GM21825 (cell line): ENCODE results near the gene PXDC1.
"Not testable (repeated sequence)": the region's sequence is repeated elsewhere in the genome, so short reads cannot be mapped to it uniquely, and the experiment has no call there.

ENCODE experiments used
- ATAC-seq: cut with Tn5 transposase; IDR thresholded peaks from one replicate; pipeline ENCODE4 v1.9.1; 2021; ENCODE audit warnings: mild to moderate bottlenecking, moderate library complexity; ENCODE audit not compliant: unreplicated experiment

Gene PXDC1

GRCh38 chr6:3737149-3737830 lies 14.2 kb downstream of the PXDC1 start:
- no peak for ATAC-seq

GRCh38 chr6:3735029-3735605 lies 16.4 kb downstream of the PXDC1 start:
- ATAC-seq = no peak

GRCh38 chr6:3734023-3734422 lies 17.5 kb downstream of the PXDC1 start:
- no peak for ATAC-seq

- ATAC-seq = no peak
Observed at GRCh38 chr6:3733321-3733925, 18.1 kb downstream of the PXDC1 start.

GRCh38 chr6:3732345-3733141 lies 19.0 kb downstream of the PXDC1 start:
- ATAC-seq = no peak

- ATAC-seq = no peak
Observed at GRCh38 chr6:3731700-3732099, 19.8 kb downstream of the PXDC1 start.

GRCh38 chr6:3729603-3730344 lies 21.7 kb downstream of the PXDC1 start:
- ATAC-seq = no peak

- ATAC-seq = no peak
Observed at GRCh38 chr6:3727593-3728108, 23.9 kb downstream of the PXDC1 start.

GRCh38 chr6:3727036-3727435 lies 24.5 kb downstream of the PXDC1 start:
- ATAC-seq = no peak

GRCh38 chr6:3726421-3726820 lies 25.1 kb downstream of the PXDC1 start:
- no peak for ATAC-seq

- ATAC-seq = no peak
Observed at GRCh38 chr6:3725145-3726047, 26.1 kb downstream of the PXDC1 start.

- ATAC-seq = no peak
Observed at GRCh38 chr6:3724451-3725144, 26.9 kb downstream of the PXDC1 start.

- ATAC-seq = no peak
Observed at GRCh38 chr6:3723966-3724365, 27.5 kb downstream of the PXDC1 start.

GRCh38 chr6:3723251-3723650 lies 28.3 kb downstream of the PXDC1 start:
- no peak for ATAC-seq

GRCh38 chr6:3722785-3723184 lies 28.7 kb downstream of the PXDC1 start:
- no peak for ATAC-seq

- no peak for ATAC-seq
Observed at GRCh38 chr6:3721810-3722621, 29.5 kb downstream of the PXDC1 start.

GRCh38 chr6:3720770-3721169 lies 30.7 kb downstream of the PXDC1 start:
- ATAC-seq = not testable (repeated sequence)
